DND-41 (cell line): ENCODE results near the gene SCGB2B2.

Source experiments
- EZH2 ChIP-seq: IDR thresholded peaks from 3 replicates; pipeline ENCODE4 v1.6.1; 2012; ENCODE audit warnings: borderline replicate concordance, low read depth, mild to moderate bottlenecking, moderate library complexity, low read length, inconsistent platforms; ENCODE audit not compliant: severe bottlenecking
- TF ChIP-seq, protein P1 (sequence below): IDR thresholded peaks from 2 replicates; pipeline ENCODE4 v1.5.1; 2012; ENCODE audit warnings: borderline replicate concordance, low read length, moderate library complexity, mild to moderate bottlenecking; ENCODE audit not compliant: poor library complexity, severe bottlenecking; ENCODE audit errors: extremely low read depth

DNA sequence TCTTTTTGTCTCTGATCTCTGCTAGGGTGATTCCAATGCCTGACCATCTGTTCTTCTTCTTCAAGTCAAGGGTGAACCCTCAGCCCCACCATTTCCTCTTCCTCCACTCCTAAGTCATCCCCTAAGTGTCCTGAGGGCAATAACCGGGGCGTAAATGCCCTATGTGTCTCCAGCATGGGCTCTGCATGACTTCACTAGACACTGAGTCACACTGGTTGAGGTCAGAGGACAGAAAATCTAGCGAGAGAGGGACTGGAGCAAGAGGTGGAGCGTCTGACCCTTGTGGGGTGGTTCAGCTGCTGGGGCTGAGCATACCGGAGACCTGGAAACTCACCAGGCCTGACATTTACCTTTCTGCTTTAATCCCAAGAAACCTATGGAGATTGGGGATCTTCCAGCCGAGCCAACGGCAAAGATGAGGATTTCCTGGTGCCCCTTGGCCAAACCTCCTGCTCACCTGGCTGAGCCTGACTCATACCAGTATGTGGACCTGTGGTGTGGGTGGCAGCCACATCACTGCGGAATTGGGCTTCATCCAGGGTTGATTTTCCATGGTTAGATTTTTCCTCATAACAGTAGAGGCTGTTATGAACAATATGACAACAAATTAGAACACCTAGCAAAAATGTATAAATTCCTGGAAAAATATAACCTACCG lies 26.9 kb downstream of the SCGB2B2 start:
- TF ChIP-seq, protein P1, sequence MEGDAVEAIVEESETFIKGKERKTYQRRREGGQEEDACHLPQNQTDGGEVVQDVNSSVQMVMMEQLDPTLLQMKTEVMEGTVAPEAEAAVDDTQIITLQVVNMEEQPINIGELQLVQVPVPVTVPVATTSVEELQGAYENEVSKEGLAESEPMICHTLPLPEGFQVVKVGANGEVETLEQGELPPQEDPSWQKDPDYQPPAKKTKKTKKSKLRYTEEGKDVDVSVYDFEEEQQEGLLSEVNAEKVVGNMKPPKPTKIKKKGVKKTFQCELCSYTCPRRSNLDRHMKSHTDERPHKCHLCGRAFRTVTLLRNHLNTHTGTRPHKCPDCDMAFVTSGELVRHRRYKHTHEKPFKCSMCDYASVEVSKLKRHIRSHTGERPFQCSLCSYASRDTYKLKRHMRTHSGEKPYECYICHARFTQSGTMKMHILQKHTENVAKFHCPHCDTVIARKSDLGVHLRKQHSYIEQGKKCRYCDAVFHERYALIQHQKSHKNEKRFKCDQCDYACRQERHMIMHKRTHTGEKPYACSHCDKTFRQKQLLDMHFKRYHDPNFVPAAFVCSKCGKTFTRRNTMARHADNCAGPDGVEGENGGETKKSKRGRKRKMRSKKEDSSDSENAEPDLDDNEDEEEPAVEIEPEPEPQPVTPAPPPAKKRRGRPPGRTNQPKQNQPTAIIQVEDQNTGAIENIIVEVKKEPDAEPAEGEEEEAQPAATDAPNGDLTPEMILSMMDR, result no peak
- TF ChIP-seq EZH2, result no peak
